Ovary (tissue), 10 donors: ENCODE results near the gene GRK5. TPM values are rescaled to one million over a fixed set of nuclear protein-coding genes. Genes with fewer than 3 reads are reported as not detected.

Experiments
- DNase-seq, 5 donors: peaks; one replicate each; pipeline ENCODE4 v3.0.0-alpha.2; 2019 to 2020
- H3K27ac ChIP-seq, 2 donors: fragments of 200-600 bp; one replicate each; pipeline versions ENCODE4 v1.5.1 to v1.8.0; 2019 to 2022
- H3K27me3 ChIP-seq: fragments of 200-600 bp; one replicate; pipeline ENCODE4 v1.8.0; 2022
- H3K36me3 ChIP-seq: fragments of 200-600 bp; sonication (generic); one replicate; pipeline ENCODE4 v1.5.1; 2019
- H3K4me1 ChIP-seq: one replicate; pipeline ENCODE4 v1.8.1; 2013; ENCODE audit warnings: mild to moderate bottlenecking, moderate library complexity; ENCODE audit not compliant: insufficient read depth
- H3K4me3 ChIP-seq: fragments of 200-600 bp; sonication (generic); one replicate; pipeline ENCODE4 v1.5.1; 2017
- H3K9me3 ChIP-seq, 2 donors: fragments of 200-600 bp in 1 of 2; sonication (generic) in 1 of 2; one replicate each; pipeline versions ENCODE4 v1.5.1 to v1.8.1; 2013 to 2019; ENCODE audit warnings: mild to moderate bottlenecking in 1 of 2, moderate library complexity in 1 of 2
- EP300 ChIP-seq: sonication (generic); formaldehyde crosslinking; IDR thresholded peaks from one replicate; pipeline ENCODE4 v1.6.1; 2017; ENCODE audit warnings: antibody characterized with exemption
- POLR2A ChIP-seq: fragments of 450-650 bp; IDR thresholded peaks from one replicate; pipeline ENCODE4 v1.6.1; 2017; ENCODE audit warnings: antibody characterized with exemption, mild to moderate bottlenecking, moderate library complexity
- WGBS, 3 donors: extraction: QIAGEN DNeasy Blood & Tissue Kit in 1 of 3; methylation state at CpG; one replicate each; pipeline versions ENCODE4 v1.1.5 to v1.1.7; 2013 to 2017; 5-methylcytosine and 5-hydroxymethylcytosine counted together
- intact Hi-C, 4 donors: fragments of 100-400 bp; cut with DNase I; formaldehyde crosslinking; loops; one replicate each; pipeline versions ENCODE4 v1.11.0 to v1.15.1; 2022 to 2023
- long read RNA-seq, 3 donors: library from polyadenylated mRNA in 2 of 3; unstranded in 2 of 3; transcript quantifications; one replicate each; pipeline ENCODE4 v2.0.0 and lab custom pipeline, GENCODE V29; 2021 to 2026
- polyA plus RNA-seq, 2 donors: library from polyadenylated mRNA; stranded (reverse); fragments of 200-250 nt in 1 of 2; fragments of 350-450 nt in 1 of 2; fragmentation: Illumina TruSeq in 1 of 2; extraction: RNeasy Lipid Tissue Mini Kit (QIAGEN cat#74804) in 1 of 2; gene quantifications; one replicate each; pipeline ENCODE4 v1.2.3, GENCODE V29; 2013 to 2014
- total RNA-seq, 7 donors: library from RNA; depleted of rRNA in 2 of 7; stranded (reverse); fragments of >200 nt in 2 of 7; fragmentation: NEBNext Ultra II Directional in 3 of 7; extraction: Animal tissue kit (Norgen Biotek cat#: 25700) in 3 of 7; gene quantifications; one replicate each; pipeline versions ENCODE4 v1.1.0 to v1.2.4, GENCODE V29; 2016 to 2023
- TF ChIP-seq, protein P1 (sequence below), 3 donors: fragments of 450-650 bp in 2 of 3; fragments of 200-600 bp in 1 of 3; IDR thresholded peaks; one replicate each; pipeline versions ENCODE4 v1.5.1 to v1.8.0; 2016 to 2022; ENCODE audit warnings: antibody characterized with exemption in 3 of 3, mild to moderate bottlenecking in 1 of 3
- donor health status: DM: no; HTN: no; CAD: no; lungs with moderate emphysema.
- donor health status: DM: no; HTN: no; CAD: no.
- donor health status: Bipolar disorder and iron deficiency.
- donor health status: DM: yes; HTN: yes; CAD: no.
- donor health status: DM: no; HTN: no; CAD: no.
- donor health status: DM: yes; HTN: yes; CAD: no.

The GRK5 gene
- 100 to 1,000 TPM in 2 of 7 donors, 10 to 100 TPM in 4, 1 to 10 TPM in 1; 10.0 to 115 (median 36.9) TPM for total RNA-seq
- polyA plus RNA-seq = 10 to 100 TPM; 43.4 to 62.0 TPM
- long read RNA-seq, donor 1, transcript GRK5-202 (16 exons, 2,654 nt) = major isoform, 40 of 85 reads
- long read RNA-seq, donor 1, partial matches to known transcripts = 7 of 85 reads
- long read RNA-seq, donor 1, other reads (novel, unspliced or antisense) = 38 of 85 reads
- long read RNA-seq, donor 2, full-length matches to known transcripts = 1 of 1 reads
- long read RNA-seq, donor 2, partial matches to known transcripts = 0 of 1 reads
- long read RNA-seq, donor 2, other reads (novel, unspliced or antisense) = 0 of 1 reads
- long read RNA-seq, donor 3, full-length matches to known transcripts = 21 of 44 reads
- long read RNA-seq, donor 3, partial matches to known transcripts = 12 of 44 reads
- long read RNA-seq, donor 3, other reads (novel, unspliced or antisense) = 11 of 44 reads

DNA sequence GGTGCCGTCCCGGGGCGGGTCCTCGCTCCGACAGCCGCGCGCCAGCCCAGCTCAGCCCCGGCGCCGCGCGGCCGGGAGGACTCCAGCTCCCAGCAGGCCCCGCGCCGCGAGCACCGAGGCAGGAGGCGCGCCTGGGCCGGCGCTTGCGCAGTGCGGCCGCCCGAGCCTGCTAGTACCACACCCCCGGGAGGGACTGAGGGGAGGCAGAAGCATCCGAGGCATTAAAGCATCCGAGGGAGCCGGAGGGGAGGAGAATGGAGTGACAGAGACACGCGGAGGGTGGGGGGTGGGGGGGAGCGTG is at the start of gene GRK5:
Gene GRK5 (plus strand): TSS at position 206 of the 301 bp plus-strand sequence. CDS start 347 bp downstream, outside the sequence.
- intact Hi-C loops = loop anchor here (2.0 to 10.0 kb wide), 7 partner anchors 45 to 239 kb away; no protein-coding TSS in a partner anchor
- peak within 1 kb of the TSS; percentile 92 to 98 for H3K27ac ChIP-seq
- H3K4me3 ChIP-seq = peak within 1 kb of the TSS; percentile 96
- peak; percentile 95 to 96 (median 95) for DNase-seq
- peaks cover 6% of the 10 kb centered on the region for H3K4me1 ChIP-seq
- TF ChIP-seq POLR2A = peak; percentile 50
- TF ChIP-seq, protein P1, sequence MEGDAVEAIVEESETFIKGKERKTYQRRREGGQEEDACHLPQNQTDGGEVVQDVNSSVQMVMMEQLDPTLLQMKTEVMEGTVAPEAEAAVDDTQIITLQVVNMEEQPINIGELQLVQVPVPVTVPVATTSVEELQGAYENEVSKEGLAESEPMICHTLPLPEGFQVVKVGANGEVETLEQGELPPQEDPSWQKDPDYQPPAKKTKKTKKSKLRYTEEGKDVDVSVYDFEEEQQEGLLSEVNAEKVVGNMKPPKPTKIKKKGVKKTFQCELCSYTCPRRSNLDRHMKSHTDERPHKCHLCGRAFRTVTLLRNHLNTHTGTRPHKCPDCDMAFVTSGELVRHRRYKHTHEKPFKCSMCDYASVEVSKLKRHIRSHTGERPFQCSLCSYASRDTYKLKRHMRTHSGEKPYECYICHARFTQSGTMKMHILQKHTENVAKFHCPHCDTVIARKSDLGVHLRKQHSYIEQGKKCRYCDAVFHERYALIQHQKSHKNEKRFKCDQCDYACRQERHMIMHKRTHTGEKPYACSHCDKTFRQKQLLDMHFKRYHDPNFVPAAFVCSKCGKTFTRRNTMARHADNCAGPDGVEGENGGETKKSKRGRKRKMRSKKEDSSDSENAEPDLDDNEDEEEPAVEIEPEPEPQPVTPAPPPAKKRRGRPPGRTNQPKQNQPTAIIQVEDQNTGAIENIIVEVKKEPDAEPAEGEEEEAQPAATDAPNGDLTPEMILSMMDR (IDR thresholded peaks at IDR 0.05) = no peak
- H3K9me3 ChIP-seq = no peaks in the 10 kb centered on the region
- H3K27me3 ChIP-seq = no peaks in the 10 kb centered on the region
- 0% methylated on average over 8 to 34 of the region's 34 CpGs for WGBS, 3 donors
- H3K36me3 ChIP-seq = no peaks in the 10 kb centered on the region

DNA sequence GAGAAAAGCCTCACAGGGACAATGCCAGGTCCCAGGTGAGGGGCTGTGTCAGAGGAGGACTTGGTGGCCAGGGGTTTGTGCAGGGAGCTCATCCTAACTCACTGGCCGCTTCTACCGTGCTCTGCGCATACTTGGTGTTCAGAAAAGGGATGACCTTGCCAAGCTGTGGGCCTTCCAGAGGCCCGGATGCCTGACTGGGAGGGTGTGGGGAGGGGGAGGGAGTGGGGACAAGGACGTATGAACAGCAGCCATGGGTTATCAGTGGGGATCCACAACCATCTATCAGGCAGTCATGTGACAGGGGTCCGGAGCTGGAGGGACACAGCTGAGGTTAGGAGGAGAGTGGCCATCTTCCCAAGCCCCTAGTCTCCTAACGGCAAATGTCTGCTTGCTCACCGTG is 48.0 kb upstream of the GRK5 start:
- intact Hi-C loops = no loop called here
- Histone ChIP-seq H3K4me3 (no peak overlapping the region), H3K27me3 (no peaks in the 10 kb centered on the region), H3K27ac (no peak overlapping the region), H3K9me3 (no peaks in the 10 kb centered on the region), H3K4me1 (no peaks in the 10 kb centered on the region), H3K36me3 (no peaks in the 10 kb centered on the region)
- TF ChIP-seq POLR2A = no peak
- TF ChIP-seq, protein P1 (IDR thresholded peaks at IDR 0.05) = no peak
- TF ChIP-seq EP300 = no peak
- peak in 2 of 5 donors; percentile 10 to 25 for DNase-seq
- WGBS, 3 donors = 65 to 88% (median 75%) methylated on average over 8 of the region's 8 CpGs

DNA sequence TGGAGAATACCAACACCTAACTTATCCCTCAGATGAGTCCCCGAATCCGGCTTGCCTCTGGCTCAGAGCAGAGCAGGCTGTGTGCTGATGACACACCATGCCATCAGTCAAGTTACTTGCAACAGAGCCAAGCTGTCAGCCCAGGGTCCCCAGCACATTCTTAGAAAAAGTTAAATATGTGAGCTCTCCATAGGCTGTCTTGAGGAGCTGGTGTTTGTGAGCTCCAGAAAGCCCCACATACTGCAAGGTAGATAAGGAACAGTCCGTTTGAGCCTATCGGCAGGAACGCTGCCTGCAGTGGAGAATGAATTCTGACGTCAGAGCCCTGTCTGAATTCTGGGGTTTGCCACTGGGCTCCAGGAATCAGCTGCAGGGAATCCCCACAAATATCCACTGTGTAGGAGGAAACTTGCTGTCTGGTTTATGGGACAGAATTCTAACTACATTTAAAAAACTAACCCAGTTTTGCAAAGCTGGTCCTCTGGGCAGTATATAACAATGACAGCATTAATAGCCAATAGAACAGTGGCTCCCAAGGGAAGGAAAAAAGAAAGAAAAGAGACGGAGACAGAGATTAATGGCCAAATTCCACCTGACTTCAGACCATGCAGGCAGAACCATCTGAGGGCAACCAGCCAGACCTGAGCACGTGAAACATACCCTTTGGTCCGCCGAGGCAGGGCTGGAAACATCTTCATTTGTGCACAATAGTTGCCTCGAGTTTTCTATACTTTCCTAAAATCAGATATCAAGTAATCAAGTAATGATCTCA is 45.5 kb upstream of the GRK5 start:
- peaks cover 2% of the 10 kb centered on the region for H3K4me1 ChIP-seq
- H3K27ac ChIP-seq = no peak overlapping the region
- 57 to 62% (median 58%) methylated on average over 11 of the region's 11 CpGs for WGBS, 3 donors
- H3K27me3 ChIP-seq = no peaks in the 10 kb centered on the region
- no peaks in the 10 kb centered on the region for H3K36me3 ChIP-seq
- intact Hi-C loops = loop anchor here in 1 of 4 donors (10.0 kb wide), 1 partner anchor 57 kb away; the partner anchor contains the start of gene DENND10
- TF ChIP-seq, protein P1 (IDR thresholded peaks at IDR 0.05) = no peak
- no peak for TF ChIP-seq POLR2A
- TF ChIP-seq EP300 = no peak
- H3K9me3 ChIP-seq = no peaks in the 10 kb centered on the region
- H3K4me3 ChIP-seq = no peak overlapping the region
- peak in 1 of 5 donors; percentile 4 for DNase-seq

DNA sequence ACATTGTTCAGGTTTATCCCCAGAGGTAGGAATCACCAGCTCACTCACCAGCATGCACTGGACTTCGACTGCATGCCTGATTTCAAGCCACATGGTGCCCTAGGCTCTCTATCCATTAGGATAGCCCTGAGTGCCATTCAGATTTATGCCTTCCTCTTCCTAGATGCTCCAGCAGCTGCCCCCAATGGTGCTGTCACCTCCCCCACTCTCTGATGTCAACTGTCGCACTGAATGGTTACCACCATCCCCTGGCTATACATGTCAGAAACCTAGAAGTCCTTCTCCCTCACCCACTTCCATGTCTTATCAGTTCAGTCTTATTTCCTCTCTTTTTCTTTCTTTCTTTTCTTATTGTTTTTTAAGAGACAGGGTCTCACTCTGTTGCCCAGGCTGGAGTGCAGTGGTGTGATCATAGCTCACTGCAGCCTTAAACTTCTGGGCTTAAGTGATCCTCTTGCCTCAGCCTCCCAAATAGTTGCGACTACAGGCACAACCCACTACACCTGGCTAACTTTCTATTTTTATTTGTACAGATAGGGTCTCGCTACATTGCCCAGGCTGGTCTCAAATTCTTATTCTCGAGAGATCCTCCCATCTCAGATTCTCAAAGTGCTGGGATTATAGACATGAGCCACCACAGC is 44.8 kb upstream of the GRK5 start:
- TF ChIP-seq, protein P1 (IDR thresholded peaks at IDR 0.05) = no peak
- TF ChIP-seq POLR2A = no peak
- no peak for TF ChIP-seq EP300
- Histone ChIP-seq H3K9me3 (no peaks in the 10 kb centered on the region), H3K36me3 (no peaks in the 10 kb centered on the region), H3K27ac (no peak overlapping the region), H3K4me3 (no peak overlapping the region), H3K27me3 (no peaks in the 10 kb centered on the region), H3K4me1 (peaks cover 2% of the 10 kb centered on the region)
- WGBS, 3 donors = 95 to 98% (median 95%) methylated on average over 5 of the region's 5 CpGs
- DNase-seq = no peak
- intact Hi-C loops = loop anchor here in 1 of 4 donors (10.0 kb wide), 1 partner anchor 58 kb away; the partner anchor contains the start of gene DENND10
